UCSD-AML1 (cell line): ENCODE measurements around the gene LHX2.
A peak's percentile ranks its signal among the peaks of the same experiment; 100 is the strongest.

Experiments
- DNase-seq: peaks from one replicate; lab custom pipeline; 2025; ENCODE audit not compliant: unreplicated experiment; lab: John Stamatoyannopoulos, UW

Gene LHX2

DNA sequence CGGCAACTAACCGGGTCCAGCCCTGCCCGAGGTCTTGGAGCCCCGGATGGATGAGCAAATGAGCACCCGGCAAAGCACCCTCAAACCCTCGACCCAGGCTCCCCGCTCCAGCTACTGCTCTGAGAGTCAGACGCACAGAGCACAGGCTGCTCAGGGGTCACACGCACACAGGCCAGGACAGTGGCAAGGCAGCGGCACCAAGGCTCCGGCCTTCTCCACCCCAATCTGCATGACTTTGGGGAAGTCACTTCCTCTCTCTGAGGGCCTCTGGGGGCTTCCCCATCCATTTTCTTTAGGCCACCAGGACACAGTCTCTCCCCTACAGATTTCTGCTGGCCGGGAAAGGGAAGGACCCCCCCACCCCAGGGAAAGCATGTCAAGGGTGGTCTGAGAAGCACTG, 18.0 kb downstream of the LHX2 start:
- no peak for DNase-seq

DNA sequence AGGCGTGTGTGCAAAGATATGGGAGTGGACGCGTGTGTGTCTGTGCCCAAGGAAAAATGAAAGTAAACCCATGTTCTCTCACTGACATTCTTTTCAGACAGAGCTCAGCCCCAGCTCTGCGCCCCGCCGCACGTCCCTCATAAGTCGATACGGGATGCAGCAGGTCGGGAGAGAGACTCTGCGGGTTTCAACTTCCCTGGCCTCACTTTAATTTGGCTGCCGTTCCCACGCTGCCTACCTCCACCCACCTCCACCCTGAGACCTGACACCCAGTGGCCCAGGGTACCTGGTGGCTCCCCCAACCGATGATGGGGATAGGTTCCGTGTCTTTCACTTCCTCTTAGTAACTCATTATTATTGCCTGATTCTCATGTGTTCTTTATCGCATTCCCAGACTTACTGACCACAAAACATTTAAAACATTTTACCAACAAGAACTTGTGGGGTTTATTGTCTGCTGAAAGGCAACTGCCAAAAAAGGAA, 19.4 kb downstream of the LHX2 start:
- DNase-seq = no peak

GRCh38 chr9:124032247-124032646, 20.7 kb downstream of the LHX2 start:
- no peak for DNase-seq

DNA sequence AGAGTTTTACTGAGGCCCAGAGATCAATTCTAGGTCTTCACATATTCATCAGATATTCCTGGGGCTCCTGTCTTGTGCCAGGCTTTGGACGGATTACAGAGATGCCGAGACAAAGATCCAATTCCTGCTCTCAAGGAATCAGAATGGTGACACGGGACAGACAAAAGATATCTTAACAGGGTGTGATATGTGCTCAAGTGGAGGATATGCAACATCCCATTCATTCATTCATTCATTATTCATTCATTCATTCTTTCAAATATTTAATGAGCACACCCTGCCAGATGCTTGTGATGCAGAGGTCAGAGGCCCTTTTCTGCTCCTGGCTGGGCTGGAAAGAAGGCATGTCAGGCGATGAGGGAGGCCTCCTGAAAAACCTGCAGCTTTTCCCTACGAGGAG, 21.8 kb downstream of the LHX2 start:
- no peak for DNase-seq

DNA sequence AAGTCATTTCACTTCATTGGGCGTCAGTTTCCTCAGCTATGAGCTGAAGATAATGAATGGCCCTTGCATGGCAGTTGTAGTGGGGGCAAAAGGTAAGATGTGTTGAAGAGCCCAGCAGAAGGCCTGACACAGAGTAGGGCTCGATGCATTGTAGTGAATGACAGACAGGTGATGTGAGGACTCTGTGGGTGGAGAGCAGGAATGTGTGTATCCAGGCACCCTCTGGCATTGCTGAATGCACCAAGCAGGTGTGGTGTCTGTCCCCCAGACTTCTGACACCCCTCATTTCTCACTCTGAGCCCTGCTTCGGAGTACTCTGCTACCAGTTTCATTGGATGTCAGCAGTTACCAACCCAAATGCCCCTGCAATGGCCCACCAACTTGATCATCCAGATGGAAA, 22.4 kb downstream of the LHX2 start:
- no peak for DNase-seq

DNA sequence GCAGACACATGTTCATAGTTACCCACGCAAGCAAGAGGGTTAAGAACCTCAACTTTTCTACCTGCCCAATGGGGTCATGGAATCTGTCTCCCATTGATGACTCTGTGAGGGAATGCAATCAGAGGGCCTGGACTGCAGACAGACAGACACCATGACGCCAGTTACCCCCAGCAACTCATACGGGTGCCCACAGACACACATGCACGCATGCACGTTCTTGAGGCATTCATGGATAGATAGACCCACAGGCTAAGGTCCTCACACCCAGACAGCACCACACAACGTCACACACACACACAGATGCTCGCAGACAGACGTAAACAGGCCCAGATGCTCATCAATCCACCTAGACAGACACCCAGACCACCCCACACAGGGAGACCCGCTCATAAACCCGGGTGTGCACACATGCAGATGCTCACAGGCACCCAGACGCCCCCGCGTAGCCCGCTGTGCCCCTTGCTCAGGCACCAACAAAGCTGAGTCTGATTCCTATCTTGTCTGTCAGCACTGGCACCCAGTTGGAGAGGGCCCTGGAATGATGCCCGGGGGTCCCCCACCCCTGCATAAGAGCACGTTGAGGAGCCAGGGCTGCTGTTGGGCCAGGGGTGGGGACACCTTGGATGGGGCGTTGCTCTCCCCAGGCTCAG, 23.6 kb downstream of the LHX2 start:
- no peak for DNase-seq

GRCh38 chr9:124036578-124036977, 25.0 kb downstream of the LHX2 start:
- no peak for DNase-seq

- no peak for DNase-seq
Measured at GRCh38 chr9:124037790-124038189, 26.2 kb downstream of the LHX2 start.

GRCh38 chr9:124038239-124038638, 26.7 kb downstream of the LHX2 start:
- peak; percentile 42 for DNase-seq

GRCh38 chr9:124038790-124039633, 27.4 kb downstream of the LHX2 start:
- no peak for DNase-seq

GRCh38 chr9:124040186-124040931, 28.8 kb downstream of the LHX2 start:
- no peak for DNase-seq

DNA sequence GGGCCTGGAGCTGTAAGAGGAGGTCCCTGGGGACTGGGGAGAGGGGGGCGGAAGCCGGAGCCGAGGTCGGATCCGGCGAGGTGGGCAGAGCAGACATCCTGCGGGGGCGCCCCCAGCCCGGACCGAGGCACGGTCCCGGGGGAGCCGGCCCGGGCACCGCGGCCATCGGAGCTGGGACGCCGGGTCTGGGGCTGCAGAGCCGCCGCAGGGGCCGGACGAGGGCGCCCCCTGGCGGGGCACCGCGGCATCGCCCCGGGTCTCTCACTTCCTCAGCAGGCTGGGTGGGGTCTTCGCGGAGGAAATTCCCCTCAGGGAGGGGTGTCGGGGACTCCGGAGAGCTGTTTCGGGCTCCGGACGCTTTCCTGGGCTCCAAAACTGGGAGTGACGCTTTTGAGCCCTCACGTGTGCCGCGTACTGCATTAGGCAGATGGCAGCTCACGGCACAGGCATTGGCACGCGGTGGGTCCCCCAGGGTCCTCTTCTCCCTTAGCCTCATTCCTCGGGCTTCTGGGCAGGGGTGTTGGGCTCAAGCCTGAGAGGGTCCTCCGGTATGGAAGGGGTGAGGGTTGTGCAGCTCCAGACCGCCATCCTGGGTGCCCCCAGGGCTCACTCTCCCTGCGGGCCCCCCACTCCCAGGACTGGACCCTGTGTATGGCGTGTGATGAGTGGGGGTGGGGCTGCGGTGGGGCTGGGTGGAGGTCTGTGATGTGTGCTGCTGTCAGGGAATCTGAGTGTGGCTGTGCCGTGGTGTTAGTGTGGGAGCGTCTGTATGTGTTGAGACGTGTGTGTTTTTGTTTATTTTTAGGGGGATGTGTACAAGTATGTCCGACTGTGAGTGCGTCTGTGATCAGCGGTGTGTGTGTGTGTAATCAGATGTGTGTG, 29.6 kb downstream of the LHX2 start:
- DNase-seq = peak; percentile 65

DNA sequence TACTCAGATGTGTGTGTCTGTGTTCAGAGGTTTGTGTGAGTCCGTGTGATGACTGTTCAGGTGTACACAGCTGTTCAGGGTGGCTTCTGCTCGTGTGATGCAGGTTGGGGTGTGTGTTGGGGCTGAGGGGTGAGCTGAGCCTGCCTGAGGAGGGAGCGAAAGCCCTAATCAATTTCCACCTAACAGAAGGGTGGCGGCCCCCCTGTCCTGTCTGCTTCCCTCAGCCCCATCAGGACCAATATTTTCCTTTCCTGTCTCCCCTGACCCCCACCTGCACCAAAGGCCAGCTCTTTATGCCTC, 30.2 kb downstream of the LHX2 start:
- no peak for DNase-seq

GRCh38 chr9:124042201-124042721, 30.7 kb downstream of the LHX2 start:
- no peak for DNase-seq

DNA sequence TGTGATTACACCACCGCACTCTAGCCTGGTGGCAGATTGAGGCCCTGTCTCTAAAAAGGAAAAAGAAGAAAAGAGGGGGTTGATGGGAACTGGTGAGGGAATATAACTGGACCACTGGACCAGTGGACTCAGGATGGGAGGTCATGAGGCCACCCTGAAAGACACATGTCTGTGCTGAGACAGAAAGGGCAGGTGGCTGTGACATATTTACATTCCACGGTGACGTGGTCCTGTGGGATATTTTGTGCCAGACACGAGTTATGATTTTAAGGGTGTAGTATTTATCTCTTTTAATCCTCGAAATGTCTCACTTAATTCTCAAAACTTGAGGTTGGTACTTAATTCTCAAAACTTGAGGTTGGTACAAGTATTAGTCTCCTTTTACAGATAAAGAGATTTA, 32.9 kb downstream of the LHX2 start:
- no peak for DNase-seq

DNA sequence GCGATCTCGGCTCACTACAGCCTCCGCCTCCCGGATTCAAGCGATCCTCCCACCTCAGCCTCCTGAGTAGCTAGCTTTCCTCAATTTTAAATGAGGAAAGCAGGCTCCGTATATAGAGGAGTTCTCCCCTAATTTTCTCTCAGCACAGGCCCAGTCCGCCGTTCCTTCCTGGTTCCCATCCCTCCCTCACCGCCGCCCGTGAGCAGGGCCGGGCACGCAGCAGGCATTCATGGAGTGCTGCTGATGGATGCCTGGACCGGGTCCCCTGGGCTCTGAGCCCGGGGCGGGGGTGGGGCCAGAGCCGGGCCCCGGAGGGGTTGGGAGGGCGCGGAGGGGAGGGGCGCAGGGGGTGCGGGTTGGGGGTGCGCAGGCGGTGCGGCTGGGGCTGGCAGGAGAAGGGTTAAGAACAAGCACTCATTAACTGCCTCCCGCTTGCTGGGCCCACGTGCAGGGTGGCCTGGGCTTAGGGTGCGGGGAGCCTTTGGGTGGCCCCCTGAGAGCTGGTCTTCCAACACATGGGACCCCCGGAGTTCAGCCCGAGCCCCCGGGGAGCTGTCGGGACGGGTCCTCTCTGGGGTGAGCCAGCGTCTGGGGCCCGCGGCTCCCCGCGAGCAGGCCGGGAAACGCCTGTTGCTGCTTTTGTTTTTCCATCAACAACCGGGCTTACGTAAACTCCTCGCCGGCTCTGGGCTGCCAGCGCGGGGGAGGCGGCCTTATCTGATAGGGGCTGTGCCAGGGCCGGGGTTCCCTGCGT, 33.7 kb downstream of the LHX2 start:
- peak; percentile 24 for DNase-seq

DNA sequence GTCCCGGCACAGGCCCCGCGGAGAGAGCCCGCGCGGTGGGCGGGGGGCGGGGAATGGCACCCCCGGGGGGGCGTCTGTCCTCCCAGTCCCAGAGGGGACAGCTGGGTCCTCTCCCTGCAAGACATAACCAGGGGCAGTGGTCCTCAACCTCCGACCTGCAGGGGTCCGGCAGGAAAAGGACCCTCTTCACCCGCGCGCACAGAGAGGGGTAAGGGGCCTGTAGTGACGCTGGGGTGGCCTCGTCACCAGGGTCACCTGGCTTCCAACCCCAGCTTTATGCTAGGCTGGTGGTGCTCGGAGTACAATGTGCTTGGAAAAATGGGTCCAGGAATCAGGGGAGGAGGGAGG, 34.2 kb downstream of the LHX2 start:
- DNase-seq = no peak

DNA sequence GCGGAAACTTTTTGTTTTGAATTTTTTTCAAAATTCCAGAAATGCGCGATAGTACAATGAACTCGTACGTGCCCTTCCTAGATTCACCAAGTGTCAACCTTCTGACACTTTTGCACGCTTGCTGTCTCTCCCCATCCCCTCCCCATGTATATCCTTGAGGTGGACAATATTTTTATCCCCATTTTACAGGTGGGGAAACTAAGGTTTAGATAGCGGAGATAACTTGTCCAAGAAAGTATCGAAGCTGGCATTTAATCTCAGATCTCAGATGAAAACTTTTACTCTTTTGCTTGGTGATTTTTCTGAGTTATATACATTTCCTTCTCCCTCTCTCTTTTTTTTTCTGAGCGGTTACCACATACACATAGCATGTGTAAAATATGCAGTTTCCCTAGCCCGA, 34.6 kb downstream of the LHX2 start:
- DNase-seq = no peak

- DNase-seq = no peak
Measured at GRCh38 chr9:124047251-124047672, 35.7 kb downstream of the LHX2 start.

GRCh38 chr9:124050955-124051354, 39.4 kb downstream of the LHX2 start:
- DNase-seq = no peak
